WTC11 (cell line): ENCODE measurements around the gene PLTP. TPM values are rescaled to one million over a fixed set of nuclear protein-coding genes. Genes with fewer than 3 reads are reported as not detected.

ENCODE experiments used
- ATAC-seq: fragments of 200-7000 bp; cut with Tn5 transposase; 2 replicates; pipeline ENCODE4 v1.10.0; 2021; ENCODE audit warnings: mild to moderate bottlenecking, moderate library complexity
- CTCF ChIA-PET: fragments of 300-600 bp; sonication (Branson Sonifier 250); formaldehyde crosslinking; loops from one replicate; lab custom pipeline; 2021; ENCODE audit warnings: antibody characterized with exemption; lab: Charles Lee
- POLR2A ChIA-PET: fragments of 350-600 bp; sonication (Branson Sonifier 250); formaldehyde crosslinking; loops from one replicate; lab custom pipeline; 2021; ENCODE audit warnings: antibody characterized with exemption; lab: Charles Lee
- DNase-seq: peaks from one replicate; pipeline ENCODE4 v3.0.0; 2021; ENCODE audit warnings: low spot score
- H3K27ac Mint-ChIP-seq: 2 replicates; pipeline ENCODE4 v1.8.0; 2021; ENCODE audit warnings: mixed read lengths
- H3K27me3 Mint-ChIP-seq: 2 replicates; pipeline ENCODE4 v1.8.0; 2021; ENCODE audit warnings: low read depth, mild to moderate bottlenecking, moderate library complexity, mixed read lengths
- H3K36me3 Mint-ChIP-seq: 2 replicates; pipeline ENCODE4 v1.8.0; 2021; ENCODE audit warnings: mixed read lengths
- H3K4me1 Mint-ChIP-seq: 2 replicates; pipeline ENCODE4 v1.8.0; 2022; ENCODE audit warnings: mixed read lengths
- H3K4me3 Mint-ChIP-seq: 2 replicates; pipeline ENCODE4 v1.8.0; 2021; ENCODE audit warnings: mild to moderate bottlenecking, moderate library complexity, mixed read lengths
- H3K9me3 Mint-ChIP-seq: 2 replicates; pipeline ENCODE4 v1.8.0; 2021; ENCODE audit warnings: mixed read lengths
- CBFB ChIP-seq: sonication (generic); formaldehyde crosslinking; IDR thresholded peaks from 2 replicates; pipeline ENCODE4 v1.8.1; 2022; ENCODE audit warnings: mild to moderate bottlenecking, low read depth, missing genetic modification reagents
- CREM ChIP-seq: sonication (generic); formaldehyde crosslinking; IDR thresholded peaks from 2 replicates; pipeline ENCODE4 v1.8.1; 2022; ENCODE audit warnings: mild to moderate bottlenecking, missing genetic modification reagents, moderate library complexity
- ESRRA ChIP-seq: sonication (generic); formaldehyde crosslinking; IDR thresholded peaks from 2 replicates; pipeline ENCODE4 v1.8.1; 2022; ENCODE audit warnings: mild to moderate bottlenecking, missing genetic modification reagents, borderline replicate concordance
- FOXJ3 ChIP-seq: sonication (generic); formaldehyde crosslinking; IDR thresholded peaks from 2 replicates; pipeline ENCODE4 v1.9.0; 2021; ENCODE audit warnings: missing genetic modification reagents, mild to moderate bottlenecking, borderline replicate concordance
- MXD4 ChIP-seq: fragments of 250-450 bp; sonication (Bioruptor Pico); IDR thresholded peaks from 2 replicates; pipeline ENCODE4 v1.8.0; 2021; ENCODE audit warnings: mild to moderate bottlenecking, moderate library complexity, borderline replicate concordance
- TEAD1 ChIP-seq: sonication (generic); formaldehyde crosslinking; IDR thresholded peaks from 2 replicates; pipeline ENCODE4 v1.8.0; 2022; ENCODE audit warnings: mild to moderate bottlenecking, missing genetic modification reagents
- TEAD4 ChIP-seq: sonication (generic); formaldehyde crosslinking; IDR thresholded peaks from 2 replicates; pipeline ENCODE4 v1.8.0; 2022; ENCODE audit warnings: mild to moderate bottlenecking, missing genetic modification reagents
- total RNA-seq: library from RNA; stranded (reverse); gene quantifications from 3 replicates; pipeline ENCODE4 v1.2.3, GENCODE V29; 2021
- TF ChIP-seq, protein P1 (sequence below): sonication (generic); formaldehyde crosslinking; IDR thresholded peaks from 2 replicates; pipeline ENCODE4 v1.8.0; 2023; ENCODE audit warnings: mild to moderate bottlenecking, missing genetic modification reagents
- TF ChIP-seq, protein P2 (sequence below): sonication (generic); formaldehyde crosslinking; IDR thresholded peaks from 2 replicates; pipeline ENCODE4 v1.8.1; 2022; ENCODE audit warnings: mild to moderate bottlenecking, missing genetic modification reagents, moderate library complexity, borderline replicate concordance
- TF ChIP-seq, protein P3 (sequence below): sonication (generic); formaldehyde crosslinking; IDR thresholded peaks from 2 replicates; pipeline ENCODE4 v1.8.1; 2023; ENCODE audit warnings: mild to moderate bottlenecking, missing genetic modification reagents
- TF ChIP-seq, protein P4 (sequence below): sonication (generic); formaldehyde crosslinking; IDR thresholded peaks from 2 replicates; pipeline ENCODE4 v1.8.0; 2022; ENCODE audit warnings: missing genetic modification reagents

PLTP gene
- total RNA-seq, 1 experiment from 2014 or later, result 109 TPM

DNA sequence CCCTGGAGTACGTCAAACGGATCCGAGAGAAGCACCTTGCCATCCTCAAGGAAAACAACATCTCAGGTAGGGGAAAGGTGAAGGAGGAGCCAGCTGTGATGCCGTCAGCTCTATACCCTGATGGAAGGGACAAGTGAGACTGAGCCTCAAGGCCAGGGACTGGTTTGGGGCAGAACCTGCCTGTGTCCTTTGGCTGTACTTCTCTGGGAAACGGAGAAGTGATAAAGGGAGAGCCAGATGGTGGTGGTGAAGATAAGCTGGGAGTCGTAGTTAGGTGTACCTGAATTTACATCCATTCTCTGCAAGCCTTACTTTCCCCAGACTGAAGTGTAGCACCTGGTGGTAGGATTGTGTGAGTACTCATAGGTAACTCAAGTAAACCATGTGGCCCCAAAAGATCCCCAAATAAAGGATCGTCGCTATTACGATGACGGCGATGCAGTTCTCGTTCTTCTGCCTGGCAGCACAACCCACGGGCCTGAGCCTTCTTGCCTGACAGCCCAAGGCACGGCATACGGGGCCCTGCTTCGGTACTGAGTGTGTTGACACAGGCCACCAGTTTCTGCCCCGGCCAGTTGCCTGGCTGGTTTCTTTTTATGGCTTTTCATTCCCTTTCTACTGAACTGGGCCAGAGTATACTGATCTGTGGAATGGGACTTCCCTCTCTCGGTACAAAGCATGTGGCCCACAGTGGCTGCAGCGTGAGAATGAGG, 33.2 kb upstream of the PLTP start (continued):
- TF ChIP-seq, protein P1, sequence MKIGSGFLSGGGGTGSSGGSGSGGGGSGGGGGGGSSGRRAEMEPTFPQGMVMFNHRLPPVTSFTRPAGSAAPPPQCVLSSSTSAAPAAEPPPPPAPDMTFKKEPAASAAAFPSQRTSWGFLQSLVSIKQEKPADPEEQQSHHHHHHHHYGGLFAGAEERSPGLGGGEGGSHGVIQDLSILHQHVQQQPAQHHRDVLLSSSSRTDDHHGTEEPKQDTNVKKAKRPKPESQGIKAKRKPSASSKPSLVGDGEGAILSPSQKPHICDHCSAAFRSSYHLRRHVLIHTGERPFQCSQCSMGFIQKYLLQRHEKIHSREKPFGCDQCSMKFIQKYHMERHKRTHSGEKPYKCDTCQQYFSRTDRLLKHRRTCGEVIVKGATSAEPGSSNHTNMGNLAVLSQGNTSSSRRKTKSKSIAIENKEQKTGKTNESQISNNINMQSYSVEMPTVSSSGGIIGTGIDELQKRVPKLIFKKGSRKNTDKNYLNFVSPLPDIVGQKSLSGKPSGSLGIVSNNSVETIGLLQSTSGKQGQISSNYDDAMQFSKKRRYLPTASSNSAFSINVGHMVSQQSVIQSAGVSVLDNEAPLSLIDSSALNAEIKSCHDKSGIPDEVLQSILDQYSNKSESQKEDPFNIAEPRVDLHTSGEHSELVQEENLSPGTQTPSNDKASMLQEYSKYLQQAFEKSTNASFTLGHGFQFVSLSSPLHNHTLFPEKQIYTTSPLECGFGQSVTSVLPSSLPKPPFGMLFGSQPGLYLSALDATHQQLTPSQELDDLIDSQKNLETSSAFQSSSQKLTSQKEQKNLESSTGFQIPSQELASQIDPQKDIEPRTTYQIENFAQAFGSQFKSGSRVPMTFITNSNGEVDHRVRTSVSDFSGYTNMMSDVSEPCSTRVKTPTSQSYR, result no peak

DNA sequence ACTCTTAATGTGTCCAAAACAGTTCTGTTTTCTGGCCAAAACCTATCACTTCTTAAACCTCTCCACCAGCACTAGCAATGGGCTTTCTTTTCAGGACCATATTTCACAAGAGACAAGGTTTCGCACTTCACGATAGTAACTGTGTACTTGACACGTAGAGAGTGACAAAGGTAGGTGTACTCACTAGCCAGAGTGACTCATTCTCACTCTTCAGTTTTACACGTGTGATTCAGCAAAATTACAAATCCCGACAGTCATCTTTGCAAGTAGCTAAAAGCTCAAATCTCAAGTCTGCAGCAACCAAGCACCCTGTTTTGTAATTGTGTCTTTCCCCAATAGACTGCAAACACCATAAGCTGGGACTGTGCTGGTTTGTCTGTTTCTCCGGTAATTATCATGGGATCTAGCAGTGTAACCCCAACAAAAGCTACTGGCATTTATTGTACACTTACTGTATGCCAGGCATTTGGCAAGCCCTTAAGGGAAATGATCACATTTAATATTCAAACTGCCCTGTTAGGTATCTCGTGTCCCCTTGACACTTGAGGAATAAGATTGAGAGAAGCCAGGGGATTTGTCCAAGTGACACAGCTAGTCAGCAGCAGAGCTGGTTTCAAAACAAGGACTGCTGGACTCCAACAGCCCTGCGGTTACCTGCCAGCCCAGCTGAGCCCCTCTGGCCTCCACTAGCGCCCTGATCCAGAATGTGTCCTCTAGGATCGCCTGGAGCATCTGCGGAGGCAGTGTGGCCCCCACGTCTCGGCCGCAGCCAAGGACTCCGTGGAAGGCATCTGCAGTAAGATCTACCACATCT, 32.4 kb upstream of the PLTP start:
- Mint-ChIP-seq H3K4me1 (no peaks in the 10 kb centered on the region), H3K4me3 (no peak overlapping the region), H3K27me3 (no peaks in the 10 kb centered on the region), H3K9me3 (no peaks in the 10 kb centered on the region), H3K36me3 (peaks cover 57% of the 10 kb centered on the region), H3K27ac (no peak overlapping the region)
- TF ChIP-seq TEAD4, result no peak
- TF ChIP-seq, protein P2, sequence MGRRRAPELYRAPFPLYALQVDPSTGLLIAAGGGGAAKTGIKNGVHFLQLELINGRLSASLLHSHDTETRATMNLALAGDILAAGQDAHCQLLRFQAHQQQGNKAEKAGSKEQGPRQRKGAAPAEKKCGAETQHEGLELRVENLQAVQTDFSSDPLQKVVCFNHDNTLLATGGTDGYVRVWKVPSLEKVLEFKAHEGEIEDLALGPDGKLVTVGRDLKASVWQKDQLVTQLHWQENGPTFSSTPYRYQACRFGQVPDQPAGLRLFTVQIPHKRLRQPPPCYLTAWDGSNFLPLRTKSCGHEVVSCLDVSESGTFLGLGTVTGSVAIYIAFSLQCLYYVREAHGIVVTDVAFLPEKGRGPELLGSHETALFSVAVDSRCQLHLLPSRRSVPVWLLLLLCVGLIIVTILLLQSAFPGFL (CRISPR knock-in tag), result no peak
- no peak for TF ChIP-seq MXD4
- no peak for TF ChIP-seq CBFB (CRISPR knock-in tag)
- TF ChIP-seq, protein P3, sequence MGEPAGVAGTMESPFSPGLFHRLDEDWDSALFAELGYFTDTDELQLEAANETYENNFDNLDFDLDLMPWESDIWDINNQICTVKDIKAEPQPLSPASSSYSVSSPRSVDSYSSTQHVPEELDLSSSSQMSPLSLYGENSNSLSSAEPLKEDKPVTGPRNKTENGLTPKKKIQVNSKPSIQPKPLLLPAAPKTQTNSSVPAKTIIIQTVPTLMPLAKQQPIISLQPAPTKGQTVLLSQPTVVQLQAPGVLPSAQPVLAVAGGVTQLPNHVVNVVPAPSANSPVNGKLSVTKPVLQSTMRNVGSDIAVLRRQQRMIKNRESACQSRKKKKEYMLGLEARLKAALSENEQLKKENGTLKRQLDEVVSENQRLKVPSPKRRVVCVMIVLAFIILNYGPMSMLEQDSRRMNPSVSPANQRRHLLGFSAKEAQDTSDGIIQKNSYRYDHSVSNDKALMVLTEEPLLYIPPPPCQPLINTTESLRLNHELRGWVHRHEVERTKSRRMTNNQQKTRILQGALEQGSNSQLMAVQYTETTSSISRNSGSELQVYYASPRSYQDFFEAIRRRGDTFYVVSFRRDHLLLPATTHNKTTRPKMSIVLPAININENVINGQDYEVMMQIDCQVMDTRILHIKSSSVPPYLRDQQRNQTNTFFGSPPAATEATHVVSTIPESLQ (CRISPR knock-in tag), result no peak
- no peak for TF ChIP-seq CREM
- no peak for TF ChIP-seq ESRRA (CRISPR knock-in tag)
- TF ChIP-seq FOXJ3 (CRISPR knock-in tag), result no peak
- TF ChIP-seq, protein P1, result no peak
- TF ChIP-seq, protein P4, sequence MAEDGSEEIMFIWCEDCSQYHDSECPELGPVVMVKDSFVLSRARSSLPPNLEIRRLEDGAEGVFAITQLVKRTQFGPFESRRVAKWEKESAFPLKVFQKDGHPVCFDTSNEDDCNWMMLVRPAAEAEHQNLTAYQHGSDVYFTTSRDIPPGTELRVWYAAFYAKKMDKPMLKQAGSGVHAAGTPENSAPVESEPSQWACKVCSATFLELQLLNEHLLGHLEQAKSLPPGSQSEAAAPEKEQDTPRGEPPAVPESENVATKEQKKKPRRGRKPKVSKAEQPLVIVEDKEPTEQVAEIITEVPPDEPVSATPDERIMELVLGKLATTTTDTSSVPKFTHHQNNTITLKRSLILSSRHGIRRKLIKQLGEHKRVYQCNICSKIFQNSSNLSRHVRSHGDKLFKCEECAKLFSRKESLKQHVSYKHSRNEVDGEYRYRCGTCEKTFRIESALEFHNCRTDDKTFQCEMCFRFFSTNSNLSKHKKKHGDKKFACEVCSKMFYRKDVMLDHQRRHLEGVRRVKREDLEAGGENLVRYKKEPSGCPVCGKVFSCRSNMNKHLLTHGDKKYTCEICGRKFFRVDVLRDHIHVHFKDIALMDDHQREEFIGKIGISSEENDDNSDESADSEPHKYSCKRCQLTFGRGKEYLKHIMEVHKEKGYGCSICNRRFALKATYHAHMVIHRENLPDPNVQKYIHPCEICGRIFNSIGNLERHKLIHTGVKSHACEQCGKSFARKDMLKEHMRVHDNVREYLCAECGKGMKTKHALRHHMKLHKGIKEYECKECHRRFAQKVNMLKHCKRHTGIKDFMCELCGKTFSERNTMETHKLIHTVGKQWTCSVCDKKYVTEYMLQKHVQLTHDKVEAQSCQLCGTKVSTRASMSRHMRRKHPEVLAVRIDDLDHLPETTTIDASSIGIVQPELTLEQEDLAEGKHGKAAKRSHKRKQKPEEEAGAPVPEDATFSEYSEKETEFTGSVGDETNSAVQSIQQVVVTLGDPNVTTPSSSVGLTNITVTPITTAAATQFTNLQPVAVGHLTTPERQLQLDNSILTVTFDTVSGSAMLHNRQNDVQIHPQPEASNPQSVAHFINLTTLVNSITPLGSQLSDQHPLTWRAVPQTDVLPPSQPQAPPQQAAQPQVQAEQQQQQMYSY (CRISPR knock-in tag), result no peak
- TF ChIP-seq TEAD1 (CRISPR knock-in tag), result no peak
- ATAC-seq (no peak), DNase-seq (no peak)
- POLR2A ChIA-PET, result no interaction called here
- CTCF ChIA-PET, result interaction anchor here (0.9 to 1.6 kb wide), 3 partner anchors 11 to 145 kb away, joined by 3 to 5 read pairs (median 4); no protein-coding TSS in a partner anchor
